Lower leg skin (tissue), 4 donors: ENCODE data around the gene SLC35D1. TPM values are rescaled to one million over a fixed set of nuclear protein-coding genes. Genes with fewer than 3 reads are reported as not detected.
"Not testable (repeated sequence)": the region's sequence is repeated elsewhere in the genome, so short reads cannot be mapped to it uniquely, and the experiment has no call there.

Experiments
- DNase-seq, 2 donors: peaks; one replicate each; pipeline ENCODE4 v3.0.0-alpha.2; 2019; ENCODE audit warnings: low spot score in 2 of 2
- H3K4me3 ChIP-seq: fragments of 200-600 bp; sonication (generic); 2 replicates; pipeline ENCODE4 v1.5.1; 2017; ENCODE audit warnings: mild to moderate bottlenecking, low read depth; ENCODE audit not compliant: poor library complexity, severe bottlenecking
- POLR2A ChIP-seq, 2 donors: fragments of 450-650 bp; IDR thresholded peaks; one replicate each; pipeline ENCODE4 v1.6.1; 2016 to 2017; ENCODE audit warnings: antibody characterized with exemption in 2 of 2, mild to moderate bottlenecking in 1 of 2, moderate library complexity in 1 of 2
- WGBS, 2 donors: methylation state at CpG; one replicate each; pipeline ENCODE4 v1.1.5; 2018; 5-methylcytosine and 5-hydroxymethylcytosine counted together
- intact Hi-C: fragments of 100-400 bp; cut with DNase I; formaldehyde crosslinking; loops from one replicate; pipeline ENCODE4 v1.15.0; 2023; ENCODE audit warnings: low total_unique reads
- total RNA-seq, 4 donors: library from RNA; depleted of rRNA; stranded (reverse); fragments of >200 nt; gene quantifications; one replicate each; pipeline ENCODE4 v1.1.0, GENCODE V29; 2016
- TF ChIP-seq, protein P1 (sequence below), 3 donors: fragments of 450-650 bp; IDR thresholded peaks; one replicate each; pipeline ENCODE4 v1.5.1; 2016; ENCODE audit warnings: antibody characterized with exemption in 3 of 3, mild to moderate bottlenecking in 3 of 3, moderate library complexity in 2 of 3

Gene SLC35D1
- total RNA-seq, 4 donors from 2014 or later, result 11.4 to 13.6 (median 12.5) TPM

DNA sequence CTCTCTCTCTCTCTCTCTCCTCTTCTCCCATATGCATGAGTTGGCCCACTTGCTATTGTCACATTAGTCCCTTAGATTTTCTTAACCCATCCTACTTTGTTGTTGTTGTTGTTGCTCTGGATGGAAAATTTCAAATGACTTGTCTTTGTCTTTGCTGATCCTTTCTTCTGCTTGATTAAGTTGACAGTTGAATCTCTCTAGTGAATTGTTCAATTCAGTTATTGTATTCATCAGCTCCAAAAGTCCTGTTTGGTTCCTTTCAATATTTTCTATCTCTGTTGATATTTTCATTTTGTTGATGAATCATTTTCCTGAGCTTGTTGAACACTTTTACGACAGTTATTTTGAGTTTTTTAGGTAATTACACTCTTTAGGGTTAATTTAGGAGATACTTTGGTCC is 18.8 kb upstream of the SLC35D1 start:
- no peak overlapping the region for H3K4me3 ChIP-seq
- DNase-seq, result no peak
- intact Hi-C loops, result no loop called here
- 89 to 94% methylated on average over 1 of the region's 1 CpG for WGBS, 2 donors
- TF ChIP-seq POLR2A (IDR thresholded peaks at IDR 0.05), result no peak

DNA sequence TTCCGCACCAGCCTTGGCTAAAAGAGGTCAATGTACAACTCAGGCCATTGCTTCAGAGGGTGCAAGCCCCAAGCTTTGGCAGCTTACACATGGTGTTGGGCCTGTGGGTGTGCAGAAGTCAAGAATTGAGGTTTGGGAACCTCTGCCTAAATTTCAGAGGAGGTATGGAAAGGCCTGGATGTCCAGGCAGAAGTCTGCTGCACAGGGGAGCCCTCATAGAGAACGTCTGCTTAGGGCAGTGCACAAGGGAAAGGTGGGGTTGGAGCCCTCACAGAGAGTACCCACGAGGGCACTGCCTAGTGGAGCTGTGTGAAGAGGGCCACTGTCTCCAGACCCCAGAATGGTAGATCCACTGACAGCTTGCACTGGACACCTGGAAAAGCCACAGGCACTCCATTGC is 13.7 kb upstream of the SLC35D1 start:
- WGBS, 2 donors, result 57 to 59% methylated on average over 3 of the region's 3 CpGs
- intact Hi-C loops, result not testable (repeated sequence)

DNA sequence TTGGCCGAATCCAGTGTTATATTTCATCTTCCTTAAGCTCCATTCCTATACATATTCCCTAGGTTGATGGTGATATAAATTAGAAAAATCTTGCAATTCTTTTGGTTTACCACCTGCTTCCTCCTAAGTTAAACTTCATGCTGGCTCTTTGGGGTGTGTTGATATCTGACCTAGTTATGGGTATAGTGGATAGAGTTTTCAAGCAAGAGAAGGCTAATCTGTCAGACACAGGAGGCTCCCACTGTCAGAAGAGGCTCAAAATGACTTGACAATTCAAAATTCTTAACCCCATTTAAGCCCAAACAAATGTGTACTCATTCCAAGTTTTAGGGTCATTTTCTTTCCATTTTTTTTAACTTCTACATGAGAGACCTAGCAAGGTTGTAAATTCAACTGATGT is 8.5 kb upstream of the SLC35D1 start:
- no peak overlapping the region for H3K4me3 ChIP-seq
- DNase-seq, result no peak
- TF ChIP-seq, protein P1, sequence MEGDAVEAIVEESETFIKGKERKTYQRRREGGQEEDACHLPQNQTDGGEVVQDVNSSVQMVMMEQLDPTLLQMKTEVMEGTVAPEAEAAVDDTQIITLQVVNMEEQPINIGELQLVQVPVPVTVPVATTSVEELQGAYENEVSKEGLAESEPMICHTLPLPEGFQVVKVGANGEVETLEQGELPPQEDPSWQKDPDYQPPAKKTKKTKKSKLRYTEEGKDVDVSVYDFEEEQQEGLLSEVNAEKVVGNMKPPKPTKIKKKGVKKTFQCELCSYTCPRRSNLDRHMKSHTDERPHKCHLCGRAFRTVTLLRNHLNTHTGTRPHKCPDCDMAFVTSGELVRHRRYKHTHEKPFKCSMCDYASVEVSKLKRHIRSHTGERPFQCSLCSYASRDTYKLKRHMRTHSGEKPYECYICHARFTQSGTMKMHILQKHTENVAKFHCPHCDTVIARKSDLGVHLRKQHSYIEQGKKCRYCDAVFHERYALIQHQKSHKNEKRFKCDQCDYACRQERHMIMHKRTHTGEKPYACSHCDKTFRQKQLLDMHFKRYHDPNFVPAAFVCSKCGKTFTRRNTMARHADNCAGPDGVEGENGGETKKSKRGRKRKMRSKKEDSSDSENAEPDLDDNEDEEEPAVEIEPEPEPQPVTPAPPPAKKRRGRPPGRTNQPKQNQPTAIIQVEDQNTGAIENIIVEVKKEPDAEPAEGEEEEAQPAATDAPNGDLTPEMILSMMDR (IDR thresholded peaks at IDR 0.05), result no peak
- no peak for TF ChIP-seq POLR2A (IDR thresholded peaks at IDR 0.05)
- WGBS, 2 donors, result 94 to 98% methylated on average over 1 of the region's 1 CpG
- intact Hi-C loops, result no loop called here

More for the DNA sequence above, 13.7 kb upstream of the SLC35D1 start:
- H3K4me3 ChIP-seq, DNase-seq: not testable (repeated sequence)

DNA sequence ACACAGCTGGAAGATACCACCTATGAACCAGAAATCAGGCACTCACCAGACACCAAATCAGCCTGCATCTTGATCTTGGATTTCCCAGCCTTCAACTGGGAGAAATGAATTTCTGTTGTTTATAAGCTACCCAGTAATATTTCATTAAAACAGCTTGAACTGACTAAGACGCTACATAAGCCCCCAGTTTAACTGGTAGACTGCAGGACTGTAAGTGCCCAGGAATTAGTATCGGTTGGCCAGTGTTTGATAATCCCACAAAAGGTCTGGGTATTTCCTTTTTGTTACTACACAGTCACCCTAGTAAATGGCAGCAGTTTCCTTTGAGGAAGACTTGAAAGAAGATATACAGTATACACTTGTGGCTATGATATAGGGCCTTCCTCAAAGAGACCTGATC is 7.3 kb upstream of the SLC35D1 start:
- H3K4me3 ChIP-seq, result no peak overlapping the region
- 86 to 92% methylated on average over 2 of the region's 2 CpGs for WGBS, 2 donors
- intact Hi-C loops, result no loop called here
- TF ChIP-seq POLR2A (IDR thresholded peaks at IDR 0.05), result no peak
- TF ChIP-seq, protein P1 (IDR thresholded peaks at IDR 0.05), result no peak
- DNase-seq, result no peak

DNA sequence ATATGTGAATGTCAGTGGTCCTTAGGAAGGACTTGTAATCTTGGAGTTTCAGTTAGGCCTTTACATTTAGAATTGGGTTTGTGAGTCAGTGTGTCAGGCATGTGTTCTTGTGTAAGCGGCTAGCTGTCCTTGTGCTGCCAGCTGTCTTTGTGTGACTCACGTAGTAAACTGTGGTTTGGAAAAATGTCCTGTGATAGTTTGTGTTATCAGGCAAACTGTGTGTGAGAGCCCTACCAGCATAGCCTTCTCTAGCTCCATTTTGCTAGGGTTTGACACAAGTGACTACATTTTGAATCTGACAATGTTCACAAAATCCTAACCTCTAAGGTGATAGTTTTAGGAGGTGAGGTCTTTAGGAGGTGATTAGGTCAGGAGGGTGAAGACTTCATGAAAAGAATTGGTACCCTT is 6.9 kb upstream of the SLC35D1 start:
- intact Hi-C loops, result no loop called here
- H3K4me3 ChIP-seq, result no peak overlapping the region
- 66 to 69% methylated on average over 2 of the region's 2 CpGs for WGBS, 2 donors
- TF ChIP-seq POLR2A (IDR thresholded peaks at IDR 0.05), result no peak
- TF ChIP-seq, protein P1 (IDR thresholded peaks at IDR 0.05), result no peak
- peak in 1 of 2 donors; percentile 24 for DNase-seq

DNA sequence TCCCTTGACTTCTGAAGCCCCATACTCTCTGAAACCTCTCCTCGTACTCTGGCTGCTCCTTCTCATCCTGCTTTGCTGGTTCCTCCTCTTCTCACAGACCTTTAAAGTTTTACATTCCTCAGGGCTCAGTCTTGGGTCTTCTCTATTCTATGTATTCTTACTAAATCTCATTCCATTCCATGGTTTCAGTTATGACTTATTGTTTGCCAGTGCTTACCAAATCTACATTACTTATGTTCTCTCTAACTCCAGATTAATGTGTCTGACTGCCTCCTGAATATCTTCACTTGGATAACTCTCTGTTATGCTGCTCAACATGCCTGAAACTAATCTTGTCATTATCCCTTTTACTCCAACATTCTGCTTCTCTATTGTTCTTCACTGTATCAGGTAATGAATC is 5.4 kb upstream of the SLC35D1 start:
- 69 to 89% methylated on average over 1 of the region's 1 CpG for WGBS, 2 donors
- intact Hi-C loops, result no loop called here

DNA sequence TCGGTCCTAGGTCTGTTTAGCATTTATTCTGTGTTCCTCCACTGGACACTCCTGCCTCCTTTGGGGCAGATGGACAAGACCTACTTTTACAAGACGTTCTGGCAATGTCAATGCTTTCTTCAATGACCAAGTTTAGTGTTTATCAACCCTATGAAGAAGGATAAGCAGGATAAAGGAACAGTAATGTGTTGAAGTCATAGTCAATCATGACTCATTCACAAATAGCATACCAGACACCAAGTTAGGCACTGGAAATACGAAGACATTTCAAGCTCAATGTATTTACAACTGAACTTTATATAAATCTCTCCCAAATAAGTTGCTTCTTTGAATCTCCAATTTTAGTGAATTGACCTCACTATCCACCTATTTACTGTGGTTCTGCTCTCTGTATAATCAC is 4.8 kb upstream of the SLC35D1 start:
- intact Hi-C loops, result no loop called here
- no peak overlapping the region for H3K4me3 ChIP-seq
- TF ChIP-seq, protein P1 (IDR thresholded peaks at IDR 0.05), result no peak
- TF ChIP-seq POLR2A (IDR thresholded peaks at IDR 0.05), result no peak
- no peak for DNase-seq
- 72 to 76% methylated on average over 3 of the region's 3 CpGs for WGBS, 2 donors

More for the DNA sequence above, 5.4 kb upstream of the SLC35D1 start:
- no peak for DNase-seq
- H3K4me3 ChIP-seq, result no peak overlapping the region
- no peak for TF ChIP-seq POLR2A (IDR thresholded peaks at IDR 0.05)
- TF ChIP-seq, protein P1 (IDR thresholded peaks at IDR 0.05), result no peak
